ENCODE results near the gene KMT5B. TPM values are rescaled to one million over a fixed set of nuclear protein-coding genes. Genes with fewer than 3 reads are reported as not detected.

KMT5B gene
- total RNA-seq = 10 to 100 TPM; 20.7 to 29.8 TPM

DNA sequence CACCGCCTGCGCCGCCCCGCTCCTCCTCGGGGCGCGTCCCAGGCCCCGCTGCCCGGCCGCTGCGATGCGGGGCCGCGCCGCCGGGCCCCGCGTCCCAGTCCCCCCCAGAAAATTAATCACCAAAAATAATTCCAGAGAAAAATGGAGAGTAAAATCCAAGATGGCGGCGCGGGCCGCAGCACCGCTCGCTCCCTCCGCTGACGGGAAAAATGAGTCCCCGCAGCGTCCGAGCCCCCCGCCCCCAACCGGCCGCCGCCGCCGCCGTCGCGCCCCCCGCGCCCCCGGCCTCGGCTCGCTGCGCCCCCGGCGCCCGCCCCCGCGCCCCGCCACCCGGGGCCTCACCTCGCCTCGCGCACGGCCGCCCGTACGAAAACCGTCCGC is at the start of gene KMT5B:
TSS of gene KMT5B (minus strand) at position 162 of the 381 bp plus-strand sequence. CDS start 23,220 bp downstream, outside the sequence.
- Histone ChIP-seq H3K27ac (peak within 1 kb of the TSS; percentile 97 to 98), H3K4me1 (ENCODE audit: control insufficient read depth in 1 of 2, low read depth in 2 of 2) (peaks cover 19 to 53% of the 10 kb centered on the region in 2 donors), H3K9me3 (no peaks in the 10 kb centered on the region), H3K27me3 (replicated peaks; ENCODE audit: insufficient read depth) (no peaks in the 10 kb centered on the region), H3K36me3 (no peaks in the 10 kb centered on the region), H3K4me3 (peak within 1 kb of the TSS; percentile 95)
- no peak for ATAC-seq (ENCODE audit: insufficient number of reproducible peaks, low FRiP score, low read depth)
- no peak for DNase-seq (ENCODE audit: low spot score)
- TF ChIP-seq, protein P1, sequence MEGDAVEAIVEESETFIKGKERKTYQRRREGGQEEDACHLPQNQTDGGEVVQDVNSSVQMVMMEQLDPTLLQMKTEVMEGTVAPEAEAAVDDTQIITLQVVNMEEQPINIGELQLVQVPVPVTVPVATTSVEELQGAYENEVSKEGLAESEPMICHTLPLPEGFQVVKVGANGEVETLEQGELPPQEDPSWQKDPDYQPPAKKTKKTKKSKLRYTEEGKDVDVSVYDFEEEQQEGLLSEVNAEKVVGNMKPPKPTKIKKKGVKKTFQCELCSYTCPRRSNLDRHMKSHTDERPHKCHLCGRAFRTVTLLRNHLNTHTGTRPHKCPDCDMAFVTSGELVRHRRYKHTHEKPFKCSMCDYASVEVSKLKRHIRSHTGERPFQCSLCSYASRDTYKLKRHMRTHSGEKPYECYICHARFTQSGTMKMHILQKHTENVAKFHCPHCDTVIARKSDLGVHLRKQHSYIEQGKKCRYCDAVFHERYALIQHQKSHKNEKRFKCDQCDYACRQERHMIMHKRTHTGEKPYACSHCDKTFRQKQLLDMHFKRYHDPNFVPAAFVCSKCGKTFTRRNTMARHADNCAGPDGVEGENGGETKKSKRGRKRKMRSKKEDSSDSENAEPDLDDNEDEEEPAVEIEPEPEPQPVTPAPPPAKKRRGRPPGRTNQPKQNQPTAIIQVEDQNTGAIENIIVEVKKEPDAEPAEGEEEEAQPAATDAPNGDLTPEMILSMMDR (IDR thresholded peaks at IDR 0.05) = no peak

DNA sequence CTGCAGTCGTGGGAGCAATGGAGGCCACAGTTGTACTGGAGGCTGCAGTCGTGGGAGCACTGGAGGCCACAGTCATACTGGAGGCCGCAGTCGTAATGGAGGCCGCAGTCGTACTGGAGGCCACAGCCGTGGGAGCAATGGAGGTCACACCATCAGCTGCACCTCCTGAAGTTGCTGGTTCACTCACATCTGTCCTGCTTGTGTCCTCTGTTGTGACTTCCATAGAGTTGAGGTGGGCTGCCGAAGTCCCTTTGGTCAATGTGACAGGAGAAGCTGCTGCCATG is 49.4 kb upstream of the KMT5B start:
- Histone ChIP-seq H3K4me3 (no peak overlapping the region), H3K9me3 (no peaks in the 10 kb centered on the region), H3K27ac (no peak overlapping the region), H3K4me1 (ENCODE audit: control insufficient read depth in 1 of 2, low read depth in 2 of 2) (peaks cover 3 to 5% of the 10 kb centered on the region in 2 donors), H3K36me3 (peaks cover 49% of the 10 kb centered on the region), H3K27me3 (replicated peaks; ENCODE audit: insufficient read depth) (no peaks in the 10 kb centered on the region)
- ATAC-seq (ENCODE audit: insufficient number of reproducible peaks, low FRiP score, low read depth) = no peak
- DNase-seq (ENCODE audit: low spot score) = no peak
- TF ChIP-seq, protein P1 (IDR thresholded peaks at IDR 0.05) = no peak

DNA sequence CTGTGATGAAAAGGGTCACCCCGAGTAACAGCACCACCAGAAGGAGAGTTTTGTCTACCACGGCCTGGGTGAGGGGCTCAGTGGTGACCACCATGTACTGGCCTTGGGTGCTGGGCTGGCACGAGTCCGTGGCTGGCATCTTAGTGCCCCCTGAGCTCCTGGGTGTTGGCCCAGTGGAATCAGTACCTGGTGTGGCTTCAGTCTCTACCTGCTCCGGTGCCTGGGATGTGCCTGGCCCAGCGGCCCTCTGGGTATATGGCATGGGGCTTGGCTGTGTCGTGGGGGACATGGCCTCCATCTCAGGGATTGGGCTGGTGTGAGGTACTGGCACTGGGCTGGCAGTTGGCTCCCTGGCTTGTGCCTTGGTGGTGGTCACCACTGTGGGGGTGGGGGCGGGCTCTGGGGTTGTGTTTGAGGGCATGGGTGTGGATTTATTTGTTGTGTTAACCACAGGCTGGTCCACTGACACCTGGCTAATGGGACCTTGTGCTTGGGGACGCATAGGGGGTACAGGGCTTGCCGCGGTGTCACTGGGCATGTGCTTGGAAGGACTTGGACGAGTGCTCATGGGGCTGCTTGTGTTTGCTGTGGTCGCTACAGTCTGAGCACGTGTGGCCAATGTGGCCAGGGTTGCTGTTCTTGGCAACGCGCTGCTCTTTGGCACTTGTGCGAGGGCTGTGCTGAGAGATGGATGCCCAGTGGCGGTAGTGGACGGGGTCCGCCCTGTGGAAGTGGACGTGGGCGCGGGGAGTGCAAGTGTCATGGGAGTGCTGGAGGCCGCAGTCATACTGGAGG is 48.9 kb upstream of the KMT5B start:
- Histone ChIP-seq H3K27me3 (replicated peaks; ENCODE audit: insufficient read depth) (no peaks in the 10 kb centered on the region), H3K9me3 (no peaks in the 10 kb centered on the region), H3K36me3 (peaks cover 44% of the 10 kb centered on the region), H3K27ac (no peak overlapping the region), H3K4me3 (no peak overlapping the region), H3K4me1 (ENCODE audit: control insufficient read depth in 1 of 2, low read depth in 2 of 2) (peaks cover 3 to 6% of the 10 kb centered on the region in 2 donors)
- DNase-seq (ENCODE audit: low spot score) (no peak), ATAC-seq (ENCODE audit: insufficient number of reproducible peaks, low FRiP score, low read depth) (no peak)
- TF ChIP-seq, protein P1 (IDR thresholded peaks at IDR 0.05) = no peak

DNA sequence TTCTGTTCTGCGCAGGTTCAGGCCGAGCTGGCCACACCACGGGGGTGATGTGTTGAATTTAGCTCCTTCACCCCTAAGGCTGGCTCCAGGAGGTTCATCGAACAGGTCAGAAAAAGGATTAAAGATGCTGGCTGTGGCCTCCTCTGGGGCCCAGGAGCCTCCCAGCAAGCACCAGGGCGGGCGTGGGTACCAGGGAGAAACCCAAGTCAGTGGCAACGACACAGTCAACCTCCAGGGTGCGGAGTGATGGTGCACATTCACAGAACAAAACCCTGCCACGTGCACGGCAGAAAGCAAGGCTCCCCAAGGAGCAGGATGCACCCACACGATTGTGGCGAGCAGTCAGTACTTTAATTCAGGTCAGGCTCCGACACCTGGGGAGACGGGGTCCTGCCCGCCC is 47.9 kb upstream of the KMT5B start:
- H3K36me3 ChIP-seq = peaks cover 35% of the 10 kb centered on the region
- DNase-seq (ENCODE audit: low spot score) (no peak), ATAC-seq (ENCODE audit: insufficient number of reproducible peaks, low FRiP score, low read depth) (no peak)
- no peak overlapping the region for H3K4me3 ChIP-seq
- H3K27ac ChIP-seq = no peak overlapping the region
- TF ChIP-seq, protein P1 (IDR thresholded peaks at IDR 0.05) = no peak
- peaks cover 3 to 6% of the 10 kb centered on the region in 2 donors for H3K4me1 ChIP-seq (ENCODE audit: control insufficient read depth in 1 of 2, low read depth in 2 of 2)
- no peaks in the 10 kb centered on the region for H3K9me3 ChIP-seq
- no peaks in the 10 kb centered on the region for H3K27me3 ChIP-seq (replicated peaks; ENCODE audit: insufficient read depth)

DNA sequence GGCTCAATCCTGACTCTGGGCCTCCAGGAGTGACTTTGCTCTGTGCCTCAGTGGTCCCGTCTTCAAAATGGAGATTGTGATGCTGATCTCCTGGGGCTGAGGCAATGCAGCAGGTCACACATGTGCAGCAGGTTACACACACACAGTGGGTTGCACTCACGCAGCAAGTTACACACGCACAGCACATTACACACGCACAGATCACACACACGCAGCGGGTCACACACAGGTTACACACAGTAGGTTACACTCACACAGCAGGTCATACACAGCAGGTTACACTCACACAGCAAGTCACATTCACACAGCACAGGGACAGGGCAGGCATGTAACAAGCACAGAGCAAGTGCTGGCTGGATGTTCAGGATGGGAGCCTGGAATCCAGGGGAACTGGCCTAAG is 47.4 kb upstream of the KMT5B start:
- peaks cover 3 to 6% of the 10 kb centered on the region in 2 donors for H3K4me1 ChIP-seq (ENCODE audit: control insufficient read depth in 1 of 2, low read depth in 2 of 2)
- no peak overlapping the region for H3K27ac ChIP-seq
- ATAC-seq (ENCODE audit: insufficient number of reproducible peaks, low FRiP score, low read depth) = no peak
- H3K36me3 ChIP-seq = peaks cover 30% of the 10 kb centered on the region
- H3K9me3 ChIP-seq = no peaks in the 10 kb centered on the region
- TF ChIP-seq, protein P1 (IDR thresholded peaks at IDR 0.05) = no peak
- H3K27me3 ChIP-seq (replicated peaks; ENCODE audit: insufficient read depth) = no peaks in the 10 kb centered on the region
- no peak overlapping the region for H3K4me3 ChIP-seq
- no peak for DNase-seq (ENCODE audit: low spot score)

Measured in thoracic aorta (tissue), 2 donors.